Measurements from ENCODE around the gene LRCH1. TPM values are rescaled to one million over a fixed set of nuclear protein-coding genes. Genes with fewer than 3 reads are reported as not detected.

The LRCH1 gene
- total RNA-seq, 1 experiment from 2014 or later, result 10.5 TPM

- DNase-seq, result no peak
- Histone ChIP-seq H3F3A (ENCODE audit: insufficient read depth, low read depth) (no peaks in the 10 kb centered on the region), H3K36me3 (ENCODE audit: low read depth) (no peaks in the 10 kb centered on the region), H3K79me2 (ENCODE audit: low read depth) (0 out of 2 replicates have a peak, but pooled peaks cover 18% of the 10 kb centered on the region), H3K4me1 (replicated peaks; ENCODE audit: insufficient read depth) (no peaks in the 10 kb centered on the region), H3K4me2 (no peak overlapping the region), H4K20me1 (ENCODE audit: insufficient read depth) (no peaks in the 10 kb centered on the region), H3K4me3 (no peak overlapping the region), H3K9me2 (ENCODE audit: insufficient read depth) (no peaks in the 10 kb centered on the region), H3K27me3 (ENCODE audit: insufficient read depth, low read depth) (no peaks in the 10 kb centered on the region), H2AFZ (no peak overlapping the region), H3K27ac (no peak overlapping the region), H3K9me3 (ENCODE audit: insufficient read depth, low read depth) (no peaks in the 10 kb centered on the region)
- ChIA-PET POLR2A (ENCODE audit: unreplicated experiment) (no interaction called here), CTCF (no interaction called here)
- intact Hi-C loops (cut with micrococcal nuclease; ENCODE audit: unreplicated experiment), result no loop called here
- TF ChIP-seq, protein P1, sequence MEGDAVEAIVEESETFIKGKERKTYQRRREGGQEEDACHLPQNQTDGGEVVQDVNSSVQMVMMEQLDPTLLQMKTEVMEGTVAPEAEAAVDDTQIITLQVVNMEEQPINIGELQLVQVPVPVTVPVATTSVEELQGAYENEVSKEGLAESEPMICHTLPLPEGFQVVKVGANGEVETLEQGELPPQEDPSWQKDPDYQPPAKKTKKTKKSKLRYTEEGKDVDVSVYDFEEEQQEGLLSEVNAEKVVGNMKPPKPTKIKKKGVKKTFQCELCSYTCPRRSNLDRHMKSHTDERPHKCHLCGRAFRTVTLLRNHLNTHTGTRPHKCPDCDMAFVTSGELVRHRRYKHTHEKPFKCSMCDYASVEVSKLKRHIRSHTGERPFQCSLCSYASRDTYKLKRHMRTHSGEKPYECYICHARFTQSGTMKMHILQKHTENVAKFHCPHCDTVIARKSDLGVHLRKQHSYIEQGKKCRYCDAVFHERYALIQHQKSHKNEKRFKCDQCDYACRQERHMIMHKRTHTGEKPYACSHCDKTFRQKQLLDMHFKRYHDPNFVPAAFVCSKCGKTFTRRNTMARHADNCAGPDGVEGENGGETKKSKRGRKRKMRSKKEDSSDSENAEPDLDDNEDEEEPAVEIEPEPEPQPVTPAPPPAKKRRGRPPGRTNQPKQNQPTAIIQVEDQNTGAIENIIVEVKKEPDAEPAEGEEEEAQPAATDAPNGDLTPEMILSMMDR (conservative IDR thresholded peaks at IDR 0.05), result no peak
- TF ChIP-seq EZH2 (IDR thresholded peaks at IDR 0.05; ENCODE audit: low read depth), result no peak
- BruUV-seq (replicated peaks), result no TSS peak
Measured at GRCh38 chr13:46580362-46580839, 27.4 kb downstream of the LRCH1 start.

DNA sequence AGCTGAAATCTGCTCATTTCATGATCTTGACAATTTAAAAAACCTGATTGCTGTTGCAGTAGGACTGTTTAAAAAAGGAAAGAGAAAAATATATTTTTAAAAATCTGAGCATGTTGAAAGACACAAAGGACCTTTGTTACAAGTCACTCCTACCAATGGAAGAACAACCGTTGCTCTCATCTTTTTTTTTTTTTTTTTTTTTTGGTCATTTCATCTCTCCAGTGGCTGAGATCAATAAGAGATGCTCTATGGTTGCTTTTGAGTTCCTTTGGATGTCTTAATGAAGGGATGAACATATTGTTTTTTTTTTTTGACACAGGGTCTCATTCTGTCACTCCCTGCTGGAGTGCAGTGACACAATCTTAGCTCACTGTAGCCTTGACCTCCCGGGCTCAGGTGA, 29.2 kb downstream of the LRCH1 start:
- Histone ChIP-seq H3K27me3 (ENCODE audit: insufficient read depth, low read depth) (no peaks in the 10 kb centered on the region), H3K27ac (no peak overlapping the region), H3K79me2 (ENCODE audit: low read depth) (0 out of 2 replicates have a peak, but pooled peaks cover 18% of the 10 kb centered on the region), H3K9me2 (ENCODE audit: insufficient read depth) (no peaks in the 10 kb centered on the region), H2AFZ (no peak overlapping the region), H4K20me1 (ENCODE audit: insufficient read depth) (no peaks in the 10 kb centered on the region), H3K36me3 (ENCODE audit: low read depth) (no peaks in the 10 kb centered on the region), H3K9me3 (ENCODE audit: insufficient read depth, low read depth) (no peaks in the 10 kb centered on the region), H3K4me1 (replicated peaks; ENCODE audit: insufficient read depth) (no peaks in the 10 kb centered on the region), H3F3A (ENCODE audit: insufficient read depth, low read depth) (no peaks in the 10 kb centered on the region), H3K4me2 (no peak overlapping the region), H3K4me3 (no peak overlapping the region)
- CTCF ChIA-PET, result no interaction called here
- intact Hi-C loops (cut with micrococcal nuclease; ENCODE audit: unreplicated experiment), result no loop called here
- POLR2A ChIA-PET (ENCODE audit: unreplicated experiment), result no interaction called here
- DNase-seq, result no peak
- TF ChIP-seq, protein P1 (conservative IDR thresholded peaks at IDR 0.05), result no peak
- no peak for TF ChIP-seq EZH2 (IDR thresholded peaks at IDR 0.05; ENCODE audit: low read depth)
- no TSS peak for BruUV-seq (replicated peaks)

- Histone ChIP-seq H3K27ac (no peak overlapping the region), H4K20me1 (ENCODE audit: insufficient read depth) (no peaks in the 10 kb centered on the region), H3K9me3 (ENCODE audit: insufficient read depth, low read depth) (no peaks in the 10 kb centered on the region), H3K9me2 (ENCODE audit: insufficient read depth) (no peaks in the 10 kb centered on the region), H3K79me2 (ENCODE audit: low read depth) (peaks cover 33% of the 10 kb centered on the region; the same call in 1 of the 2 replicates), H2AFZ (no peak overlapping the region), H3K36me3 (ENCODE audit: low read depth) (no peaks in the 10 kb centered on the region), H3F3A (ENCODE audit: insufficient read depth, low read depth) (no peaks in the 10 kb centered on the region), H3K4me2 (no peak overlapping the region), H3K27me3 (ENCODE audit: insufficient read depth, low read depth) (no peaks in the 10 kb centered on the region), H3K4me3 (no peak overlapping the region), H3K4me1 (replicated peaks; ENCODE audit: insufficient read depth) (peaks cover 6% of the 10 kb centered on the region; the same call in 1 of the 2 replicates)
- intact Hi-C loops (cut with micrococcal nuclease; ENCODE audit: unreplicated experiment), result no loop called here
- POLR2A ChIA-PET (ENCODE audit: unreplicated experiment), result interaction anchor here (0.9 kb wide), 1 partner anchor 231 kb away, joined by 10 read pairs; no protein-coding TSS in a partner anchor
- CTCF ChIA-PET, result no interaction called here
- TF ChIP-seq, protein P1 (conservative IDR thresholded peaks at IDR 0.05), result no peak
- TF ChIP-seq EZH2 (IDR thresholded peaks at IDR 0.05; ENCODE audit: low read depth), result no peak
- no TSS peak for BruUV-seq (replicated peaks)
- DNase-seq, result no peak
Measured at GRCh38 chr13:46586751-46587514, 34.0 kb downstream of the LRCH1 start.

All from PC-9 (cell line).